ENCODE measurements around the gene TJP3. TPM values are rescaled to one million over a fixed set of nuclear protein-coding genes. Genes with fewer than 3 reads are reported as not detected.

The TJP3 gene
- total and polyA plus RNA-seq, 10 of the 15 experiments (the other 5 are each of a cell fraction or from before 2014, with no cell fraction given): 0.04 to 1.2 (median 0.29) TPM; not detected in 6

DNA sequence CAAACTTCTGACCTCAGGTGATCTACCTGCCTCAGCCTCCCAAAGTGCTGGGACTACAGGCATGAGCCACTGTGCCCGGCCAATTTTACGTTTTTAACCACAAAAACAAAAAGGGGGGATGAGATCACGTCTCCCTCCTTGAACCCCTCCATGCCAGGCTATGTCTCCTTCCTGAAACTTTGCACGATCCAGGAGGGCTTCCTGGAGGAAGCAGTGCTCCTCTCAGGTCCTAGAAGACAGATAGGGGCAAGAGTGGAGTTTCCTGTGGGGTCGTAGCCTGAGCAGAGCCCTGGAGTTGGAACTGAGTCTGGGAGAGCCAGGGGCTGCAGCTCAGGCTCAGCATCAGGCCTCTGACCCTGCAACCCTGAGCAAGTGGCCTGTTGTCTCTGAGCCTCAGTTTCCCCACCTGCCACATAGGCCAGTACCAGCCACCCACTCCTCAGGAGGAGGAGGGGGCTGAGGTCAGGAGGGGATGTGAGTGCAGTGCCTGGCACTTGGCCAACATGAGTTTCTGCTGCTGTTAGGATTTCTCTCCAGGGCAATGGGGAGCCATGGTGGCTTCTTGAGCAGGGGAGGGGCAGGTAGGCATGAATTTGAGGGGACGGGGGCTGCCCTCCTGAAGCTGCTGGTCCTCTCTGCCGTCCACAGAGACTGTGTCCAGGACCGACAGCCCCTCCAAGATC lies 37.3 kb downstream of the TJP3 start:
- Histone ChIP-seq H3K4me1 (ENCODE audit: control insufficient read depth, insufficient read depth, low read length) (no peaks in the 10 kb centered on the region), H3K9ac (ENCODE audit: control insufficient read depth, insufficient read depth, low read length) (no peak overlapping the region), H3K9me3 (replicated peaks; ENCODE audit: control insufficient read depth, insufficient read depth, low read length) (no peaks in the 10 kb centered on the region), H2AFZ (ENCODE audit: control insufficient read depth, low read depth, low read length) (no peak overlapping the region), H3K79me2 (ENCODE audit: control insufficient read depth, insufficient read depth, low read length) (no peaks in the 10 kb centered on the region), H3K27me3 (replicated peaks in 1 of 2; ENCODE audit: control insufficient read depth in 2 of 2, insufficient read depth in 2 of 2, low read length in 1 of 2) (no peaks in the 10 kb centered on the region), H3K27ac (ENCODE audit: control insufficient read depth, insufficient read depth) (no peak overlapping the region), H3K4me2 (ENCODE audit: control insufficient read depth, insufficient read depth) (no peak overlapping the region), H4K20me1 (ENCODE audit: control insufficient read depth, insufficient read depth) (no peaks in the 10 kb centered on the region), H3K36me3 (ENCODE audit: control insufficient read depth in 2 of 2, insufficient read depth in 2 of 2, low read length in 1 of 2) (peaks cover 0 to 1% of the 10 kb centered on the region in 2 experiments; a peak in 1 of 4 replicates), H3K4me3 (no peak overlapping the region)
- CTCF ChIA-PET: no interaction called here
- TF ChIP-seq ZZZ3 (IDR thresholded peaks at IDR 0.05; ENCODE audit: control insufficient read depth, insufficient read length, low read depth) (no peak), NR2F1 (conservative IDR thresholded peaks at IDR 0.05) (no peak), RBBP5 (conservative IDR thresholded peaks at IDR 0.05) (no peak)
- FAIRE-seq (no peak), ATAC-seq (no peak), DNase-seq (ENCODE audit: low read depth, low spot score) (no peak)
- 3% methylated on average over 8 of the region's 8 CpGs for WGBS (ENCODE audit: insufficient coverage, insufficient replicate concordance, low lambda C conversion rate, missing lambda C conversion rate)
- in situ Hi-C loops (cut with MboI): no loop called here
- intact Hi-C loops (cut with micrococcal nuclease; ENCODE audit: unreplicated experiment): no loop called here
- POLR2A ChIA-PET: no interaction called here
- RAD21 ChIA-PET (ENCODE audit: unreplicated experiment): no interaction called here
- SMC1A ChIA-PET (ENCODE audit: uncharacterized antibody, unreplicated experiment): no interaction called here
- BruUV-seq (replicated peaks): no TSS peak

DNA sequence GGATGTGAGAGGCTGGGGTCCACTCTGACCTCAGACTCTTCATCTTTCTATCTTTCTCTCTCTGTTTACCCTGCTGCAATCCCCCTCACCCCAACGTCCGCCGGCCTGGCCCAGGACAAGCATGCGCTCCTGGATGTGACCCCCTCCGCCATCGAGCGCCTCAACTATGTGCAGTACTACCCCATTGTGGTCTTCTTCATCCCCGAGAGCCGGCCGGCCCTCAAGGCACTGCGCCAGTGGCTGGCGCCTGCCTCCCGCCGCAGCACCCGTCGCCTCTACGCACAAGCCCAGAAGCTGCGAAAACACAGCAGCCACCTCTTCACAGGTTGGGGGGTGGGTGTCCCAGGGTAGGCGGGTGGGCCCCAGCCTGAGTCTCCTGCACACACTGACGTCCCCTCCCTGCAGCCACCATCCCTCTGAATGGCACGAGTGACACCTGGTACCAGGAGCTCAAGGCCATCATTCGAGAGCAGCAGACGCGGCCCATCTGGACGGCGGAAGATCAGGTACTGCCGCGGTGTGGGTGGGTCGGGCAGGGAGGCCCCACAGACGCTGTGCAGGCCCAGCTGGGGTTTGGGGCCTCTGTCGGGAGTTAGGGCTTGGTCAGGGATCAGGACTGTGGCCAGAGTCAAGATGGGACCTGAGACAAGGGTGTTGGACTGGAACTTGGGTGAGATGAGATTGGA lies 38.3 kb downstream of the TJP3 start:
- H3K27me3 ChIP-seq (replicated peaks in 1 of 2; ENCODE audit: control insufficient read depth in 2 of 2, insufficient read depth in 2 of 2, low read length in 1 of 2): no peaks in the 10 kb centered on the region
- no peak overlapping the region for H3K27ac ChIP-seq (ENCODE audit: control insufficient read depth, insufficient read depth)
- no TSS peak for BruUV-seq (replicated peaks)
- no peak overlapping the region for H3K9ac ChIP-seq (ENCODE audit: control insufficient read depth, insufficient read depth, low read length)
- no peak for FAIRE-seq
- H3K9me3 ChIP-seq (replicated peaks; ENCODE audit: control insufficient read depth, insufficient read depth, low read length): no peaks in the 10 kb centered on the region
- in situ Hi-C loops (cut with MboI) (no loop called here), intact Hi-C loops (cut with micrococcal nuclease; ENCODE audit: unreplicated experiment) (no loop called here)
- ChIA-PET SMC1A (ENCODE audit: uncharacterized antibody, unreplicated experiment) (no interaction called here), RAD21 (ENCODE audit: unreplicated experiment) (no interaction called here), POLR2A (no interaction called here), CTCF (no interaction called here)
- H4K20me1 ChIP-seq (ENCODE audit: control insufficient read depth, insufficient read depth): no peaks in the 10 kb centered on the region
- H3K4me1 ChIP-seq (ENCODE audit: control insufficient read depth, insufficient read depth, low read length): no peaks in the 10 kb centered on the region
- WGBS (ENCODE audit: insufficient coverage, insufficient replicate concordance, low lambda C conversion rate, missing lambda C conversion rate): 75% methylated on average over 31 of the region's 31 CpGs
- H2AFZ ChIP-seq (ENCODE audit: control insufficient read depth, low read depth, low read length): no peak overlapping the region
- no peak overlapping the region for H3K4me2 ChIP-seq (ENCODE audit: control insufficient read depth, insufficient read depth)
- TF ChIP-seq MTA2 (IDR thresholded peaks at IDR 0.05; ENCODE audit: low read depth): no peak
- TF ChIP-seq ZNF217 (IDR thresholded peaks at IDR 0.05): no peak
- TF ChIP-seq MTA3 (IDR thresholded peaks at IDR 0.05; ENCODE audit: borderline replicate concordance, low read length): no peak
- TF ChIP-seq, protein P1, sequence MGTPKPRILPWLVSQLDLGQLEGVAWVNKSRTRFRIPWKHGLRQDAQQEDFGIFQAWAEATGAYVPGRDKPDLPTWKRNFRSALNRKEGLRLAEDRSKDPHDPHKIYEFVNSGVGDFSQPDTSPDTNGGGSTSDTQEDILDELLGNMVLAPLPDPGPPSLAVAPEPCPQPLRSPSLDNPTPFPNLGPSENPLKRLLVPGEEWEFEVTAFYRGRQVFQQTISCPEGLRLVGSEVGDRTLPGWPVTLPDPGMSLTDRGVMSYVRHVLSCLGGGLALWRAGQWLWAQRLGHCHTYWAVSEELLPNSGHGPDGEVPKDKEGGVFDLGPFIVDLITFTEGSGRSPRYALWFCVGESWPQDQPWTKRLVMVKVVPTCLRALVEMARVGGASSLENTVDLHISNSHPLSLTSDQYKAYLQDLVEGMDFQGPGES (IDR thresholded peaks at IDR 0.05): no peak
- TF ChIP-seq, protein P2, sequence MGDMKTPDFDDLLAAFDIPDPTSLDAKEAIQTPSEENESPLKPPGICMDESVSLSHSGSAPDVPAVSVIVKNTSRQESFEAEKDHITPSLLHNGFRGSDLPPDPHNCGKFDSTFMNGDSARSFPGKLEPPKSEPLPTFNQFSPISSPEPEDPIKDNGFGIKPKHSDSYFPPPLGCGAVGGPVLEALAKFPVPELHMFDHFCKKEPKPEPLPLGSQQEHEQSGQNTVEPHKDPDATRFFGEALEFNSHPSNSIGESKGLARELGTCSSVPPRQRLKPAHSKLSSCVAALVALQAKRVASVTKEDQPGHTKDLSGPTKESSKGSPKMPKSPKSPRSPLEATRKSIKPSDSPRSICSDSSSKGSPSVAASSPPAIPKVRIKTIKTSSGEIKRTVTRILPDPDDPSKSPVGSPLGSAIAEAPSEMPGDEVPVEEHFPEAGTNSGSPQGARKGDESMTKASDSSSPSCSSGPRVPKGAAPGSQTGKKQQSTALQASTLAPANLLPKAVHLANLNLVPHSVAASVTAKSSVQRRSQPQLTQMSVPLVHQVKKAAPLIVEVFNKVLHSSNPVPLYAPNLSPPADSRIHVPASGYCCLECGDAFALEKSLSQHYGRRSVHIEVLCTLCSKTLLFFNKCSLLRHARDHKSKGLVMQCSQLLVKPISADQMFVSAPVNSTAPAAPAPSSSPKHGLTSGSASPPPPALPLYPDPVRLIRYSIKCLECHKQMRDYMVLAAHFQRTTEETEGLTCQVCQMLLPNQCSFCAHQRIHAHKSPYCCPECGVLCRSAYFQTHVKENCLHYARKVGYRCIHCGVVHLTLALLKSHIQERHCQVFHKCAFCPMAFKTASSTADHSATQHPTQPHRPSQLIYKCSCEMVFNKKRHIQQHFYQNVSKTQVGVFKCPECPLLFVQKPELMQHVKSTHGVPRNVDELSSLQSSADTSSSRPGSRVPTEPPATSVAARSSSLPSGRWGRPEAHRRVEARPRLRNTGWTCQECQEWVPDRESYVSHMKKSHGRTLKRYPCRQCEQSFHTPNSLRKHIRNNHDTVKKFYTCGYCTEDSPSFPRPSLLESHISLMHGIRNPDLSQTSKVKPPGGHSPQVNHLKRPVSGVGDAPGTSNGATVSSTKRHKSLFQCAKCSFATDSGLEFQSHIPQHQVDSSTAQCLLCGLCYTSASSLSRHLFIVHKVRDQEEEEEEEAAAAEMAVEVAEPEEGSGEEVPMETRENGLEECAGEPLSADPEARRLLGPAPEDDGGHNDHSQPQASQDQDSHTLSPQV (IDR thresholded peaks at IDR 0.05): no peak
- TF ChIP-seq POLR2AphosphoS2 (IDR thresholded peaks at IDR 0.05; ENCODE audit: low read depth, low read length): no peak
- no peak for TF ChIP-seq HDGF (IDR thresholded peaks at IDR 0.05)
- no peak for TF ChIP-seq NR2C1 (IDR thresholded peaks at IDR 0.05)
- no peak for TF ChIP-seq CBFB (IDR thresholded peaks at IDR 0.05; ENCODE audit: low read depth)
- no peak for TF ChIP-seq PML (IDR thresholded peaks at IDR 0.05; ENCODE audit: low read length)
- no peaks in the 10 kb centered on the region for H3K79me2 ChIP-seq (ENCODE audit: control insufficient read depth, insufficient read depth, low read length)
- no peak overlapping the region for H3K4me3 ChIP-seq
- peaks cover 0 to 5% of the 10 kb centered on the region in 2 experiments; a peak in 1 of 4 replicates for H3K36me3 ChIP-seq (ENCODE audit: control insufficient read depth in 2 of 2, insufficient read depth in 2 of 2, low read length in 1 of 2)
- DNase-seq (ENCODE audit: low read depth, low spot score): no peak
- ATAC-seq: no peak

Data from GM12878 (cell line).